Measurements from ENCODE around the gene SLC22A3. TPM values are rescaled to one million over a fixed set of nuclear protein-coding genes. Genes with fewer than 3 reads are reported as not detected.

The SLC22A3 gene
- total RNA-seq, 1 donor from 2014 or later = 8.5 TPM

DNA sequence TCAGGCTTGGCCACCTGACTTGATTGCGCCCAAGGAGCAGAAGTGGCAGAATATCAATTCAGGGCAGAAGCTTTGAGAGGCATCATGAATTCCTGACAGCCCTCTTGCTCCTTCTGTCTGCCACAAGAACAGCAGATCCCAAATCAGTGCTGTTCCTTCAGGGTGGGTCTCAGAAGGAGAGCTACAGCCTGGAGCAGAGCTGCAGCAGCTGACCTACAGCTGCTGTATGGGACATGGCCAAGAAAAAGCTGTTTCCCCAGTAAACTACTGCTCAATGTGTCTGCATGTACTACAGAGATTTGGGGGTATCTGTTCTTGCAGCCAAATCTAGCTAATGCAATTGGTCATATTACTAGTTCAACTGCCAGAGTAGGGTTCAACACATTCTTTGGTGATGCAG is 69.0 kb downstream of the SLC22A3 start:
- no peak for DNase-seq (ENCODE audit: low spot score)

DNA sequence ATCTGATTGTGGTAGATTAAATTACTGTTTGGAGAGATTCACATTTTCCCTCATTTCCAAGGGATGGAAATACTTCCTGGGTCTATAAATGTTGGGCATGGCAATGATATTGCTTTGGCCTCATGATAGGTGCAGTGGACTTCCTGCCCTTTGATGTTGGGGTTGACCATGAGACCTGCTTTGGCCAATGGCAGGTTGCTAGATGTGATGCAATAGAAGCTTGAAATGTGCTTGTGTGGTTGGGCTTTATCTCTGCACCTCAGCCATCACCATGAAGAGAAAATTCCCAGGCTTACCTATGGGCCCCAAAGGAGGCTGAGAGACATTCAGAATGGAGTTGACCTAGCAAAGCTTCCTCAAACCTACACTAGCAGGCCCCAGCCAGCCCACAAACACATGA is 69.4 kb downstream of the SLC22A3 start:
- no peak for DNase-seq (ENCODE audit: low spot score)

DNA sequence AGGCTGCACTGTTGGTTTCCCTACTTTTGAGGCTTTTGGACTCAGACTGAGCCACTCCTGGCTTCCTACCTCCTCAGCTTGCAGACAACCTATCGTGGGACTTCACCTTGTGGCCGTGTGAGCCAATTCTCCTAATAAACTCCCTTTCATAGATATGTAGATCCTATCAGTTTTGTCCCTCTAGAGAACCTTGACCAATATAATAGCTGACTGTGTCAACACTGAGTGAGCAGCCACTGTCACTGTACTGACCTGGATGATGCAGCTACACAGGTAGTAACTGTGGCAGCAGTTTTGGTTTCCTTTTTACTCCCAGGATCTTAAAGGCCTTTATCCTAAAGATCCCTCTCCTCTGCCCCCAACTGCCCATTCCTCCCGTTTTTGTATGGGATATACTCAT is 70.2 kb downstream of the SLC22A3 start:
- DNase-seq (ENCODE audit: low spot score) = no peak

DNA sequence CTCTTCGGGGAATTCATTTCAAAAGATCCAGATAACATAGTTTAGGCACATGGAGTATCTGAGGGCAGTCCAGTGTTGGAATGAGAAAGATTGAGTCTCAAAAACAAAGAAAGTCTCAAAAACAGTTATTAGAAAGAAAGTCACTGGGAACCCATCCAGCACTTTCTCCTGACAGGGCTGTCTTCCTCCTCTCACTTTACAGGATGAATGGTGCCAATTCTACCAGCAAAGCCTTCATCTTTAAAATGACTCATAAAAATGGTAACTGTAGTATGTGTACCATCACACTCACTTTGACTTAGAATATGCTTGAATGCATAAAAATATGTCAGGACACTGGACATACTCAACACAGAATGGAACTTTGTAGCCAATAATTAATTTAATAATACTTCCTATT is 71.3 kb downstream of the SLC22A3 start:
- DNase-seq (ENCODE audit: low spot score) = no peak

DNA sequence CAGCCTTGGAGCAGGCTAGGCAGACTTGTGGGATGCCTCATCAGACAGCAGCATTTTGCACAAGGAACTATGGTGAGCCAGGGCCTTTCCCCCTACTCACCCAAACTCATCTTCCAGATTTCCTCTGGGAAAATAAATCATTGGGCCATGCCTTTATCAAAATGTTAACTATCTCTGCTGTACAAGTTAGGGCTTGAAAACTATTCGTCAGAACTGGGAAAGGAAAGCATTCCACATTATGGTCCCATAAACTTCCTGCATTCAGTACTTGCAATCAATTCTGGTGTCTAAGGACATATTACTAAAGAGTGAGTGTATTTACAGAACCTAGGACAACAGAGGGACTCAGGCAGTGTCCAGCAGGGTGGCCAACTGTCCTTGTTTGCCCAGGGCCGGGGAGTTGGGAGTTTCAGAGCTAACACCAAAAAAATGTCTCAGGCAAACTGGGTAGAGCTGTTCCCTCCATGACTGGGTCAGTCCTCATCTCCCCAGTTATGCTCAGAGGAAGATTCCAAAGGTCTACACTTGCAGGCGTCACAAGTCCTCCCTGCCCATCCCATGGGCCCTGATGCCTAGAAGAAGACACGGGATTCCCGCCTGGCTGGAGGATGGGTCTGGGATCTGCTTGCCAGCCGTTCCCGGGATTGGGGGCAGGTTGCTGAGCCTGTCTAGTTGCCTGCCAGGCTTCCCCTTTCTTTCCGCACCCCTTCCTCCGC is 72.2 kb downstream of the SLC22A3 start:
- no peak for DNase-seq (ENCODE audit: low spot score)

DNA sequence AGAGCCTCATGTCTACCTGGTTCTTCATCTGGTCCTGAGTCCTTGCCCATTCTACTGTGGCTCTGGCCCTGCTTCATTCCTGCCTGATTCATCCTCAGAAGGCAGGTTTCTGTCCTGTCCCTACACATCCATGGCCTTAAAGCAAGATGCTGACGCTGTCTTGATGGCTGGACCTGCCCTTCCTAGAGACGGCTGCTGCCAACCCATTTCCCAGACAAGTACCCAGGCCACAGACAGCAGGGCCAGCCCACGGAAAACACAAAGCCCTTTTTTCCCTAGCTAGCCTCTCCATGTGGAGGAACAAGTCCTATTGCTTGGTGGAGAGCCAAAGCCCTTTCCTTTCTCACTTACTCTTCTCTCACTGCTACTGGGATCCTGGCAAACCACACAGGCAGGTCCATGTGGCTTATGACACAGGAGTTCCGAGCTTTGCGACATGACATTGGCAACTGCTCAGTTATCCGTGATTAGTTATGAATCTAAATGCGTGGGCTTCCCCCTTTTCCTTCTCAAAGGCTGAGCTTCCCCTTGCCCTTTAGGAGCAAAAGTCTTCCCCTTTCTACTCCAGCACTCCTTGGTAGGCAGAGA is 72.9 kb downstream of the SLC22A3 start:
- DNase-seq (ENCODE audit: low spot score) = no peak

DNA sequence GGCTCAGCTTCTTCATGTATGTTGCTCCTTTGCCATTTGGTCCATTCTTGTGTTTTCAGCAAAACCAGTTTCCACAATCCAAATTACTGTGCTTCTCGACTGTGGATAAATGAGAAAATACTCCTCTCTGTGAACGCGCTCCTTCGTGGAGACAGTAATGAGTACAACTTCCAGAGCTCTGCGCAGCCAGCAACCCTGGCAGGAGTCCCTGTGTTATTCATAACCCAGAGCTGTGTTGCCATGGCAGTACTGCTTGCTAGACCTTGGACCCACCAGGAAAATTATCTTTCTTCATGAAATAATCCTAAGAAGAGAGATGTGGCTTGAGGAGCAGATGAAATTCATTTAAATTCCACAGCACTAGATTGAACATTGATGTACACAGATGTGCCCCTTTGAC is 73.7 kb downstream of the SLC22A3 start:
- DNase-seq (ENCODE audit: low spot score) = no peak

DNA sequence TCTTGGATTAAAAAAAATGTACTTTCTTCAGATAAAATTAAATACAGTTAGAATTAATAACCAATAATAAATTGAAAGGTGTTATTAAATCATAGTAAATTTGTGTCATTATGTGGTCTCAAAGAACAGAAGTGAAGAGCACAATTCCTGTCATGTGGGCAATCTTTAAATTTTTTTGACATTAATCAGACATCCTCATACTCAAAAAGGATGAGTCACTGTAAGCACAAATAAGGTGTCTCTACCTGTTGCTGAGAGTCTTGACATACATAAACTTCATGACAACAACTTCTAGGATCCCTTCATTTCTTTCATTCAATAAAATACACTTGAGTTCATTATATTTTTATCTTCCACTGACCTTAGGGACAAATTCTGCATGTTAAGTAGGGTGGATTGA is 76.1 kb downstream of the SLC22A3 start:
- no peak for DNase-seq (ENCODE audit: low spot score)

DNA sequence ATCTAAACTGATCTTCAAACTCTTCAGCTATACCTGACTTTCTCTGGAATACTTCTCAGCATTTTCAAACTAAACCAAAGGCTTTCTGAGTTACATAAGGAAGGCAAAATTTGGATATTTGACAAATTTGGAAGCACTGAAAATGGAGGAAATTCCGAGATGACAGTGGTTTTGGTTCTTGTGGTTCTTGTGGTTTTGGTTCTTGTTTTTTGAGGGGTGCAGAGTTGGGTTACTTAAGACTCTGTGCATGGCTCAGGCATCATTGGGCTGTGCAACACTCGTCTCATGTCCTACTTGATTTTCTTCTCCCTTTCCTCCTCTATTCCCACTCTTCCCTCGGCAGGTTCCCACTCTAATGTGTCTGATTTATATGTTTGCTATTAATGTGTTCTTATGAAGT is 78.0 kb downstream of the SLC22A3 start:
- DNase-seq (ENCODE audit: low spot score) = no peak

DNA sequence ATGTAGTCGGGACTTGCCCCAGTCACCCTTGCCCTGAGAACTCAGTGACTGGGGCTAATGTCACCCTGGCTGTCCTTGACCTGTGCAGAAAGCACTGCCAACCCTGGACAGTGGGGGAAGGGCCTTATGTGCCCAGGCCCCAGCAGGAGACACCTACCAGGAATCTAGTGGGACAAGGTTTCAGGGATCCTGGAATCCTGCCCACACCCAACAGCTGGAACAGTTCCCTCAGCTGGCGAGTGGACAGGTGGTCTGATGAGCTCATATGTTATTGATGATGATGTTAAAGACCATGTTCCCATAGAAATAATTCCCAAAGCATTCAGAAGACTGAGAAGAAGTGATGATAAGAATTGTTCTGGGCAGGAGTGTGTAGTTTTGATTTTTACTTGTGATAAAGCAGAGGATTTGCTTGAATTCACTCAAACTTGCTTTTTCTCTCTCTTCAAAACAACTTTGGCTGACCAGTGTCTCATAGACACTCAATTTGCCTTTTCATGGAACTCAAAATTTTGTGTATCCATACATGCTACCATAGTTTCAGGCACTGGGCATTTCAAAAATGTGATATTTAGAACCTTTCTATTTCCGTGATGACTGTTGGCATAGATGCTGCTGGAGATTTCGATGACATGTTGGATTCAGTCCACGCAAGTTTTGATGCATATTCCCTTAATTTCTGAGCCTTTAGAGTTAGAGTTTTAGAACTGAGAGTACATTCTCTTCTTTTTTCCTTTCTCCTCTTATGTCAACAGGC is 79.3 kb downstream of the SLC22A3 start:
- no peak for DNase-seq (ENCODE audit: low spot score)

DNA sequence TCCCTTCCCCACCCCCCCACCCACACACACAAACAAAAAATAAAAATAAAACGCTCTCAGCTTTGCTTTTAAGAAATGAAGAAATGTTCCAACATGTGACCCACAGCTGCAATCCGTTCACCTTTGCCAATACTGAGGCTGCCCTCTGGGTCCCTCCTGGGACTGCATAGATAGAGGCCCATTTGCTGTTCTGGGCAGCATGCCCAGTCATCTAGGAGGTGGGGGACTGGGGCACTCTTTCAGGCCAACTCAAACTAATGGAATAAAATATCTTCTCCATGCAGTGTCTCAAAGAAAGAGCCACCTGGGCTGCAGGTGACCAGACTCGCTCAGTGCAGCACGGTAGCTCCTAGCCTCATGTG is 79.9 kb downstream of the SLC22A3 start:
- DNase-seq (ENCODE audit: low spot score) = peak; percentile 64

DNA sequence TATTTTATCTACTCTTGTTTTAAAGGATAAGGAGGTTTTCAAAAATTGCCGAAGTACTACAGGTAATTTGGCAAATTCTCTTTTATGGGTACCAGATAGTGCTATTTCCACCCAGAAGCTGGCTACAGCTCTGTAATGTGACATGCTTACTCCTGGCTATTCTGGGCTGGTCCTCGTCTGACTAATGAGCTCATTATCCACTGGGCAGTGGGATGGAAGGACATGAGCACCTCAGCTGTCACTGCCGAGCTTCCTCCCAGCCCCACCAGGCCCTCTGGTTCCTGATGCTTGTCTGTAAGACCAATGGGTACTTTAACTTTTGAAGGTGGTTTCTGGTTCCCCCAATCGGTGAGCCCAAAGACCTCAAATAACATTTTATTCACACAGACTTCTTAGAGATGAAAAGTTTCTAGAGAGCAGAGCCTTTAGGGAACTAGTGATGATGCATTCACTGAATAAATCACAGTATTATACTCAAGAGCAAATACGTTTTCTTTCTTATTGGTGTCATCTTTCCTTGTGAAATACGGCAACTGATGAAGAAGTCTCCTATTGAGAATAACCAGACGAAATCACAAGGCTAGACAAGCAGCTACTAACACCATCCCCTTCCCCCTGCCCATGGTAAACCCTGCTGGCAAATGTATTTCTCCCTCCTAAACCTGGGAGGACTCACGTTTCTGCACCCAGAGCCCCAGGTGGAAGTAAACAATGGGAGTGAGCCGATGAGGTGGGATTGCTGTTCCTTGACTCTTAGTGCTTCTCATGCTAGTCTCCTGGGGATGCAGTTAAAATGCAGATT is 80.8 kb downstream of the SLC22A3 start:
- no peak for DNase-seq (ENCODE audit: low spot score)

DNA sequence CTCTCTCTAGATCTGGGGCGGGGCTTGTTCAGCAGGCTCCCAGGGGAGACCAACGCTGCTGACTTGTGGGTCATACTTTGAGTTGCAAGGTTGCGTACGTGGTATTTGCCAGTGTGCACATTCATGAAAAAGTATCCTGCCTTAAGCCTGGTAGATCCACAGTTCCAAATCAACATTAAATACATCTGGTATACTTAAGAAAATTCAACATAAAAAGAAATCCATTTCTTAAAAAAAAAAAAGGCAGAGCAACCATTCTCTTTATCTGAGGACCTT is 81.4 kb downstream of the SLC22A3 start:
- DNase-seq (ENCODE audit: low spot score) = no peak

DNA sequence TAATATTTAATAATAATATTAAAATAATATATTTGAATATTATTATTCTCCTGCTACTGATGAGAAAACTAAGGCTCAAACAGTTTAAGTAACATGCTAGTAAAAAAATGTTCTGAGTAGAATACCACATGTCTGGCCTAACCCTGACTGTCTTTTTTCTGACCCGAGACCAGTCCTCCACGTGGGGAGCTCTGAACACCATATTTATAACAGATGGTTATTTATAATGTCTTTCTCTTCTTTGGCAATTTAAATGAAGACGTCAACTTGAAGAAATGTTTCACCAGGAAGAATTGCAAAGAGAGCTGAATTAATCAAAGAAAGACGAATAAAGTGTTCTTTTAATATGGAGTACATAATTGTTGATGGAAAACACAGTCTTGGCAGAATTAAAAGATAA is 82.0 kb downstream of the SLC22A3 start:
- DNase-seq (ENCODE audit: low spot score) = no peak

DNA sequence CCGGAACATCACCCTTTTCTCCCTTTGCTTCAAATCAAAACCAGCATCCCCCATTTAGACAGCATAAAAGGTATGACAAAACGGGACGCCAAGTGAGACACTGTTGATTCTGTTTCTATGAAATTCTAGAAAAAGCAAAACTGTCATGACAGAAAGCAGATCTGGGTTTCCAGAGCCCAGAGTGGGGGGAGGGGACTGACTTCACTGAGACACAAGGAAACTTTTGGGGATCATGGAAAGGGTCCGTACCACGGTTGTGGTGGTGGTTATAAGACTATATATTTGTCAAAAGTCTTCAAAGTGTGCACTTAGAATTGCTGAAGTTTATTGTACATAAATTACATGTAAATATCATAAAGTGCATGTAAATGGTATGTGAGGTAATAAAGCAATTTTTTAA is 82.6 kb downstream of the SLC22A3 start:
- DNase-seq (ENCODE audit: low spot score) = no peak

DNA sequence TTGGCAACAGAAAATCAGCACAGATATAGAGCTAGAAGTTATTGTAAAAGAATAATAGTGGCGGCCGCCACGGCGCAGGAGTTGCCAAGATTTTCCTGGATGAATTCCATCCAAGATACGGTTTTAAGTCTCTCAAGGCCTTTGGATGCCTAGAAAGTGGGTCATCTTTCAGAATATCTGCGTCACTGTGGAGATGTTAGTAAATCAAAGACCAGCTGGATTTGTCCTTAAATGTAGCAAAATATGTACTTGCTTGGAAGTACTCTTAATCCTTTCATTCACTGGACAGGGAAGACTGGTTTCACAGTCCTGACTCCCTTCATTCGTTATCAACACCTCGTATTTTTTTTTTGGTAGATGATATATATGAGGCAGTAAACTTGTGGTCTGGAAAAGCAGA is 83.0 kb downstream of the SLC22A3 start:
- DNase-seq (ENCODE audit: low spot score) = no peak

DNA sequence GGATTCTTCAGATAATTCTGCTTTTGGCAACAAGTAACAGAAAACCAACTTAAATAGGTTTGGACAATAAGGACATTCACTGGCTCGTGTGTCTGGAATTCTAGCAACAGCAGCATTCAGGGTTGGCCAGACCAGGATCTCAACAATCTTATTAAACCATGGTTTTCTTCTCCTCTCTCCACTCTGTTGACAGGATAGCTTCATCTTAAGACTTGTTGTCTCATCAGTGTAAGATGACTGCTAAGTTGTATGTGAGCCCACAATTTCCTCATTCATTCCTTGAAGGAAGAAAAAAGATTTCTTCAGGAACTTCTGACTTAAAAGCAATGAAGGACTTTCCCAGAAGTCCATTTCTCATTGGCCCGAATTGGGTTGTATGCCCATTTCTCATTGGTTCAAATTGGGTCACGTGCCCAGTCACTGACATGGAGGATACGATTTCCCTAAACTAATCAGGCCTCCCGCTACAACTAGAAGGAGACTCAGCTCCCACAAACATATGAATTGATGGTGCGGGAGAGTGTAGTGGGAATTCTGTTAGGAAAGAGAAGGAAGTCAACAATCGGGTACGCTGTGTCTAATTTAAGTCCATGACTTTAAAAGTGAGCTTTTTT is 83.7 kb downstream of the SLC22A3 start:
- DNase-seq (ENCODE audit: low spot score) = no peak

DNA sequence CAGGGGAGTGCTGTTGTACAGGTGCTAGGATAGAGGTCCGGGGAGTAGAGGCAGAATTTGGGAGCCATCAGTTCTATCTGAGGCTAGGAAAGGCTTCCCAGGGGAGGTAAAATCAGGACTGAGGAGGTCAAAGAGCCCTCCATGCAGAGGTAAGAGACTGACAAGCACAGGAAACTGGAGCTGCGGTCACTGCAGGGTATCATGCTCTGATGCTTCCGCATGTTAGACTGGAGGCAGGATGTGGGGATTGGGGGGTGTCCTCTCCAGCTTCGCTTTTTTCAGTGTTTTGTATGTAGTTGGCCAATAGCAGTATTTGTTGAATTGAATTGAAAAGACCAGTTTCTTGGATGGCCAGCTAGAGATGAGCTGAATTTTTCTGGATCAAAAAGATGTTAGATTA is 87.8 kb downstream of the SLC22A3 start:
- no peak for DNase-seq (ENCODE audit: low spot score)

DNA sequence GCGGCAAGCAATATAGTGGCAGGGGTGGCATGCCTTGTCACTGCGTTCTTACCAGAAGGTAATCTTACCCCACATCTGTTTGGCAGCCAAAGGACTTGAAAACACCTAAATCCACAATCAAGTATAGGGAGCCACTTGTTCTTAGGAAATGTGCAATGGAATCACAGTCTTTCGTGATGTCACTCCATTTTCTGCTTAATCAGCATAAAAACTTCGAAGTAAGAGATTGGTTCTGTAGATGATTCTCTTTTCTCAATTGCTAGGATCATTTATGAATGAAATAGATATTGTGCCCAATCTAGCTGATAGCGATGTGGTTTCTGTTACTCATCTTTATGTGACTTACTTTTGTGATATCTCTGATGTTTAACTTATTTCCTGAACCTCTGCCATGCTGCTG is 89.0 kb downstream of the SLC22A3 start:
- DNase-seq (ENCODE audit: low spot score) = no peak

DNA sequence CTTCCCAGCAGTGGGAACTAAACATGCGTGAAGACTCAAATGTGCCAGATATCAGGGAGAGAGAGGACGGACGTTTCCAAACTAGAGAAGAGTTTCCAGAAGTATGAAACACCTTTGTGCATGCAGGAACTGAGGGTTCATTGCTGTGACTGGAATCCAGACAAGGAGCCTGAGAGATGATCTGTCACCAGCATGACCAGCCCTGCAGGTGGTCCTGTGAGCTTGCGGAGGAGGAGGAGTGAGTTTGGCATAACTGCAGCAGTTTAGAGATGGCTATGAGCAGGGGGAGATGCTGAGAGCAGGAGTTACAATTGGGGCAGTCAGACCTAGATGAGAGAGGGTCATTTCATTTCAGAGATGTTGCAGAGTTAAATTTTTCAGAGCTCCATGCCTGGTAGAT is 89.6 kb downstream of the SLC22A3 start:
- DNase-seq (ENCODE audit: low spot score) = no peak

DNA sequence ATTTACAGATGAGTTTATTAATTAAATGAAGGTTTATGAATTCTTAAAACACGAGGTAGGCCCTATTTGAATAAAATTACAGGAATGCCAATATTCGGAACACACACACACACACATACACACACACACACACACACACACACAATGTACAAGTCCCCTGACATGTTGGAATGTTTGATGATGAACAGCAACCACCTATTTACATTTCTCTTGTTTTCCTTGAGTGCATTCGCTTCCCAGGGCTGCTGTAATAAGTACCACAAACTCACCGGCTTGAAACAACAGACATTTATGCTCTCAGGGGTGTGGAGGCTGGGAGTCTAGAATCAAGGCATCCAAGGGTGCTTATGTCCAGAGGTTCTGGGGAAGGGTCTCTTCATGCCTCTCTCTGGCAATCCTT is 90.3 kb downstream of the SLC22A3 start:
- DNase-seq (ENCODE audit: low spot score) = no peak

DNA sequence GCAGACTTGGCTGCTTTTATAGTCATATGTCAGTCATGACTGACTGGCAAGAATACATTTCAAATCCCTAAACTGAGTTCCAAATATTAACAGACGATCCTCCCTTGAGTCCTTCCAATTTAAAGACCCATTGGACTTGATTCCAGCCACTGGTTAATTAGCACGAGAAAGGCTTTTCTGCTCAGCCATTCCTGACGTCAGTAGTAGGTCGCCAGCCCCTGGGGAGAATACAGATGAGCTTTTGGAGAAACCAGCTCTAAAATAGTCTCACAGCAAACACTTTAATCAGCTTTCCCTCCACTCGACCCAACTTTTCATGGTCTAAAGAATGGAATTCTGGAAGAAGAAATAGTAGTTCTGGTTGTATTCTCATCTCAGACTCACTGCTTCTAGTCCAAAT is 91.6 kb downstream of the SLC22A3 start:
- DNase-seq (ENCODE audit: low spot score) = no peak
